K562 (cell line): Measurements from ENCODE around the gene MIDN. TPM values are rescaled to one million over a fixed set of nuclear protein-coding genes. Genes with fewer than 3 reads are reported as not detected.

Experiments used
- ARID1B ChIP-seq: fragments of 450-650 bp; IDR thresholded peaks from 2 replicates; pipeline ENCODE4 v1.6.1; 2016; ENCODE audit warnings: antibody characterized with exemption, mild to moderate bottlenecking, inconsistent platforms
- BRD9 ChIP-seq: fragments of 450-650 bp; IDR thresholded peaks from 2 replicates; pipeline ENCODE4 v1.6.1; 2018; ENCODE audit warnings: low read depth; ENCODE audit not compliant: partially characterized antibody
- CBX1 ChIP-seq: sonication (generic); IDR thresholded peaks from 2 replicates; pipeline ENCODE4 v1.6.1; 2016; ENCODE audit warnings: antibody characterized with exemption, low read depth, mild to moderate bottlenecking
- CTBP1 ChIP-seq: fragments of 450-650 bp; IDR thresholded peaks from 2 replicates; pipeline ENCODE4 v1.6.1; 2016; ENCODE audit warnings: borderline replicate concordance
- FOXA1 ChIP-seq: fragments of 450-650 bp; IDR thresholded peaks from 2 replicates; pipeline ENCODE4 v1.6.1; 2016; ENCODE audit warnings: mild to moderate bottlenecking, borderline replicate concordance
- HNRNPL ChIP-seq: fragments of 200-400 bp; formaldehyde crosslinking; IDR thresholded peaks from 2 replicates; pipeline ENCODE4 v1.6.1; 2017; ENCODE audit warnings: low read depth, mild to moderate bottlenecking, low read length
- HNRNPLL ChIP-seq: fragments of 200-400 bp; formaldehyde crosslinking; IDR thresholded peaks from 2 replicates; pipeline ENCODE4 v1.6.1; 2017; ENCODE audit warnings: low read length, low read depth, mild to moderate bottlenecking; ENCODE audit not compliant: poor library complexity, severe bottlenecking
- NONO ChIP-seq, 2 experiments: fragments of 200-400 bp in 1 of 2; fragments of 450-650 bp in 1 of 2; formaldehyde crosslinking in 1 of 2; IDR thresholded peaks; 2 replicates each; pipeline ENCODE4 v1.6.1; 2017; ENCODE audit warnings: low read depth in 2 of 2, mild to moderate bottlenecking in 2 of 2, moderate library complexity in 2 of 2, low read length in 1 of 2
- NUFIP1 ChIP-seq: fragments of 450-650 bp; IDR thresholded peaks from 2 replicates; pipeline ENCODE4 v1.6.1; 2018; ENCODE audit not compliant: partially characterized antibody
- OTX1 ChIP-seq: fragments of 450-650 bp; formaldehyde crosslinking; IDR thresholded peaks from 2 replicates; pipeline ENCODE4 v1.4.0; 2022; ENCODE audit warnings: mild to moderate bottlenecking
- PHF21A ChIP-seq: fragments of 450-650 bp; IDR thresholded peaks from 2 replicates; pipeline ENCODE4 v1.6.1; 2017; ENCODE audit warnings: low read depth, borderline replicate concordance
- PHTF2 ChIP-seq: fragments of 250-450 bp; sonication (Bioruptor Pico); IDR thresholded peaks from 2 replicates; pipeline ENCODE4 v1.5.0; 2021; ENCODE audit warnings: mild to moderate bottlenecking
- RB1 ChIP-seq: fragments of 450-650 bp; IDR thresholded peaks from 2 replicates; pipeline ENCODE4 v1.6.1; 2017; ENCODE audit warnings: low read depth, mild to moderate bottlenecking
- RBM39 ChIP-seq: fragments of 200-400 bp; formaldehyde crosslinking; optimal IDR thresholded peaks from 2 replicates; pipeline ENCODE3; 2018; ENCODE audit warnings: low read depth, low read length
- SMARCB1 ChIP-seq: IDR thresholded peaks from 2 replicates; pipeline ENCODE4 v1.6.1; 2011; ENCODE audit warnings: improper control_type of control experiment, low read depth; ENCODE audit not compliant: insufficient read length
- ZBTB8A ChIP-seq: fragments of 450-650 bp; IDR thresholded peaks from 2 replicates; pipeline ENCODE4 v1.6.1; 2018; ENCODE audit warnings: mild to moderate bottlenecking, moderate library complexity; ENCODE audit not compliant: partially characterized antibody
- ZNF217 ChIP-seq: sonication (generic); formaldehyde crosslinking; IDR thresholded peaks from 2 replicates; pipeline ENCODE4 v1.8.0; 2022; ENCODE audit warnings: mild to moderate bottlenecking, missing genetic modification reagents
- ZNF764 ChIP-seq: fragments of 250-450 bp; sonication (Bioruptor Pico); IDR thresholded peaks from 2 replicates; pipeline ENCODE4 v1.4.0; 2020; ENCODE audit warnings: low read depth, mild to moderate bottlenecking, moderate library complexity
- polyA plus RNA-seq, 8 experiments: library from polyadenylated mRNA; depleted of rRNA in 4 of 8; stranded (reverse) in 5 of 8; unstranded in 3 of 8; fragments of >200 nt; fragmentation: Nextera tagmentation in 2 of 8; fragmentation: Illumina TruSeq in 1 of 8; extraction: Ambion mirVana in 2 of 8; extraction: Trizol in 1 of 8; gene quantifications; 2 replicates each; pipeline versions ENCODE4 v1.2.1 to v1.2.3, GENCODE V29; 2011 to 2014; ENCODE audit warnings: inconsistent platforms in 1 of 8, missing spikeins in 1 of 8
- total RNA-seq, 7 experiments: library from RNA; depleted of rRNA in 6 of 7; stranded (reverse); fragments of >200 nt in 6 of 7; fragmentation: Illumina TruSeq in 2 of 7; extraction: Trizol in 2 of 7; gene quantifications; 2 replicates each; pipeline versions ENCODE4 v1.2.1 to v1.2.3, GENCODE V29; 2011 to 2021; ENCODE audit warnings: low replicate concordance in 1 of 7
- TF ChIP-seq, protein P1 (sequence below), 2 experiments: fragments of 450-650 bp in 1 of 2; sonication (generic) in 1 of 2; formaldehyde crosslinking in 1 of 2; IDR thresholded peaks in 1 of 2; conservative IDR thresholded peaks in 1 of 2; 2 replicates each; pipeline versions ENCODE4 v1.6.1 to v1.8.1; 2016 to 2023; ENCODE audit warnings: mild to moderate bottlenecking in 2 of 2, moderate library complexity in 2 of 2, inconsistent platforms in 1 of 2, missing genetic modification reagents in 1 of 2
- TF ChIP-seq, protein P2 (sequence below): fragments of 450-650 bp; IDR thresholded peaks from 2 replicates; pipeline ENCODE4 v1.7.1; 2018; ENCODE audit warnings: mild to moderate bottlenecking, low read depth; ENCODE audit not compliant: partially characterized antibody
- TF ChIP-seq, protein P3 (sequence below), 2 experiments: IDR thresholded peaks in 1 of 2; conservative IDR thresholded peaks in 1 of 2; 2 replicates each; pipeline ENCODE4 v1.6.1; 2016; ENCODE audit warnings: low read depth in 2 of 2, mild to moderate bottlenecking in 1 of 2, missing compliant biosample characterization in 1 of 2, missing genetic modification characterization in 1 of 2, moderate library complexity in 1 of 2

MIDN gene
- total and polyA plus RNA-seq, 9 of the 15 experiments (the other 6 are each of a cell fraction or from before 2014, with no cell fraction given): 0.17 to 120 (median 10.1) TPM

DNA sequence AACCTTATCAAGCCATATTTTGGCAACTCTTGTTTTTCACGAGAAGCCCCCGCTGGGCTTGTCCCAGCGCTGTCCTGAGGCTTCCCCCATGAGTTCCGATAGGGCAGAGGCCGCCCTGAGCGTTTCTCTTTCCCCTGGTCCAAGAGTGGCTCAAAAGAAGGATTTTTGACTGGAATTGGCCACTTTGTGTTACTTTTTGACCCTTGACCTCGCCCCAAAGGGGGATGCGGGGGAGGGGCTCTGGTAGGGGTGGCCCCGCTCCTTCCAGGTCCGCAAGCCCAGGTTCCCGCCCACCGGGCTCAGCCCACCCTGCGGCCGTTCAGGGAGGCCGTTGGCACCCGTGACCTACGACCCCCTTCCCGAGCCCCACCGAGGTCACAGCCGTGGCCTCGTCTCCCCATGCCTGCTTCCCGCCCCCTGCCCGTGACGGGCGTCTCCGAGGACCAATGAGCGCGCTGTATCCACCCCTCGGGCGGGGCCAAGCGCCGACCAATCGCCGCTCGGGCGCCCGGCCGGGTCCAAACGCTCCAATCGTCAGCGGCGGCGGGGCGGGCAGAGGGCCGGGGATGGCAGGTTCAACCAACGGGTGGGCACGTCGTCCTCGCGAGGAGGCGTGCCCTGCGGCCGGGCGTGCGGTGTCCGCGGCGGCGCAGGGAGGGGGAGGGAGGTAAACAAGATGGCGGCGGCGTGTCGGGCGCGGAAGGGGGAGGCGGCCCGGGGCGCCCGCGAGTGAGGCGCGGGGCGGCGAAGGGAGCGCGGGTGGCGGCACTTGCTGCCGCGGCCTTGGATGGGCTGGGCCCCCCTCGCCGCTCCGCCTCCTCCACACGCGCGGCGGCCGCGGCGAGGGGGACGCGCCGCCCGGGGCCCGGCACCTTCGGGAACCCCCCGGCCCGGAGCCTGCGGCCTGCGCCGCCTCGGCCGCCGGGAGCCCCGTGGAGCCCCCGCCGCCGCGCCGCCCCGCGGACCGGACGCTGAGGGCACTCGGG, 43.0 kb upstream of the MIDN start, which contains the start of gene STK11 (continued):
- TF ChIP-seq, protein P1, sequence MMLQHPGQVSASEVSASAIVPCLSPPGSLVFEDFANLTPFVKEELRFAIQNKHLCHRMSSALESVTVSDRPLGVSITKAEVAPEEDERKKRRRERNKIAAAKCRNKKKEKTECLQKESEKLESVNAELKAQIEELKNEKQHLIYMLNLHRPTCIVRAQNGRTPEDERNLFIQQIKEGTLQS (IDR thresholded peaks at IDR 0.05): no peak
- TF ChIP-seq, protein P1 (CRISPR knock-in tag; conservative IDR thresholded peaks at IDR 0.05): no peak
- TF ChIP-seq CBX1 (no peak; the same call in 1 of the 2 replicates), RB1 (peak; percentile 58), NUFIP1 (no peak), ARID1B (no peak), CTBP1 (peak; percentile 74), HNRNPLL (no peak), ZBTB8A (no peak), ZNF764 (CRISPR knock-in tag) (no peak), OTX1 (CRISPR knock-in tag) (no peak), SMARCB1 (no peak), RBM39 (no peak), PHF21A (no peak), PHTF2 (CRISPR knock-in tag) (no peak), FOXA1 (no peak), NONO (IDR thresholded peaks at IDR 0.05; ENCODE audit: low read depth in 2 of 2, low read length in 1 of 2) (peak in 1 of 2 experiments; percentile 81; a peak in 3 of 4 replicates), HNRNPL (peak; percentile 95; the same call in 1 of the 2 replicates), ZNF217 (CRISPR knock-in tag) (no peak), BRD9 (no peak)
- TF ChIP-seq, protein P2, sequence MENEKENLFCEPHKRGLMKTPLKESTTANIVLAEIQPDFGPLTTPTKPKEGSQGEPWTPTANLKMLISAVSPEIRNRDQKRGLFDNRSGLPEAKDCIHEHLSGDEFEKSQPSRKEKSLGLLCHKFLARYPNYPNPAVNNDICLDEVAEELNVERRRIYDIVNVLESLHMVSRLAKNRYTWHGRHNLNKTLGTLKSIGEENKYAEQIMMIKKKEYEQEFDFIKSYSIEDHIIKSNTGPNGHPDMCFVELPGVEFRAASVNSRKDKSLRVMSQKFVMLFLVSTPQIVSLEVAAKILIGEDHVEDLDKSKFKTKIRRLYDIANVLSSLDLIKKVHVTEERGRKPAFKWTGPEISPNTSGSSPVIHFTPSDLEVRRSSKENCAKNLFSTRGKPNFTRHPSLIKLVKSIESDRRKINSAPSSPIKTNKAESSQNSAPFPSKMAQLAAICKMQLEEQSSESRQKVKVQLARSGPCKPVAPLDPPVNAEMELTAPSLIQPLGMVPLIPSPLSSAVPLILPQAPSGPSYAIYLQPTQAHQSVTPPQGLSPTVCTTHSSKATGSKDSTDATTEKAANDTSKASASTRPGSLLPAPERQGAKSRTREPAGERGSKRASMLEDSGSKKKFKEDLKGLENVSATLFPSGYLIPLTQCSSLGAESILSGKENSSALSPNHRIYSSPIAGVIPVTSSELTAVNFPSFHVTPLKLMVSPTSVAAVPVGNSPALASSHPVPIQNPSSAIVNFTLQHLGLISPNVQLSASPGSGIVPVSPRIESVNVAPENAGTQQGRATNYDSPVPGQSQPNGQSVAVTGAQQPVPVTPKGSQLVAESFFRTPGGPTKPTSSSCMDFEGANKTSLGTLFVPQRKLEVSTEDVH: no peak
- TF ChIP-seq, protein P3, sequence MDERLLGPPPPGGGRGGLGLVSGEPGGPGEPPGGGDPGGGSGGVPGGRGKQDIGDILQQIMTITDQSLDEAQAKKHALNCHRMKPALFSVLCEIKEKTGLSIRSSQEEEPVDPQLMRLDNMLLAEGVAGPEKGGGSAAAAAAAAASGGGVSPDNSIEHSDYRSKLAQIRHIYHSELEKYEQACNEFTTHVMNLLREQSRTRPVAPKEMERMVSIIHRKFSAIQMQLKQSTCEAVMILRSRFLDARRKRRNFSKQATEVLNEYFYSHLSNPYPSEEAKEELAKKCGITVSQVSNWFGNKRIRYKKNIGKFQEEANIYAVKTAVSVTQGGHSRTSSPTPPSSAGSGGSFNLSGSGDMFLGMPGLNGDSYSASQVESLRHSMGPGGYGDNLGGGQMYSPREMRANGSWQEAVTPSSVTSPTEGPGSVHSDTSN (CRISPR knock-in tag; IDR thresholded peaks at IDR 0.05; ENCODE audit: low read depth): peak; percentile 88
- TF ChIP-seq, protein P3 (tag; conservative IDR thresholded peaks at IDR 0.05; ENCODE audit: low read depth): peak; percentile 95
